Sigmoid colon (tissue), 4 donors: ENCODE data around the gene PRKCZ.

Experiments
- CTCF ChIP-seq, 4 experiments: fragments of 450-650 bp in 3 of 4; fragments of 200-600 bp in 1 of 4; IDR thresholded peaks; one replicate each; pipeline ENCODE4 v1.5.1; 2016 to 2019; ENCODE audit warnings: antibody characterized with exemption in 4 of 4, mild to moderate bottlenecking in 3 of 4, moderate library complexity in 2 of 4
- POLR2AphosphoS5 ChIP-seq, 4 donors: sonication (generic); formaldehyde crosslinking; IDR thresholded peaks; one replicate each; pipeline ENCODE4 v1.6.1; 2017; ENCODE audit warnings: antibody characterized with exemption in 4 of 4

GRCh38 chr1:2126331-2127186, 76.3 kb downstream of the PRKCZ start:
- TF ChIP-seq POLR2AphosphoS5 (IDR thresholded peaks at IDR 0.05), result no peak
- no peak for TF ChIP-seq CTCF (IDR thresholded peaks at IDR 0.05)
